ENCODE results near the gene CZIB. TPM values are rescaled to one million over a fixed set of nuclear protein-coding genes. Genes with fewer than 3 reads are reported as not detected.

Gene CZIB
- total RNA-seq, 1 experiment from 2014 or later, result 67.0 TPM

- no peak for TF ChIP-seq CTCF (conservative IDR thresholded peaks at IDR 0.05)
Measured at GRCh38 chr1:53244141-53244540, 23.7 kb upstream of the CZIB start.

More at GRCh38 chr1:53244141-53244540, 23.7 kb upstream of the CZIB start:
- no peaks in the 10 kb centered on the region for H3K9me3 Mint-ChIP-seq
- Histone ChIP-seq H3K4me2 (ENCODE audit: insufficient read depth, insufficient read length, low read length) (no peak overlapping the region), H3K4ac (ENCODE audit: low read depth, low read length) (no peak overlapping the region), H3K23me2 (ENCODE audit: insufficient read length, low read depth, low read length, poor library complexity, severe bottlenecking) (no peaks in the 10 kb centered on the region), H3K18ac (ENCODE audit: insufficient read length, low read depth, low read length) (no peak overlapping the region), H4K8ac (replicated peaks; ENCODE audit: insufficient read length, low read depth, low read length) (no peak overlapping the region), H3K9ac (ENCODE audit: extremely low read depth, insufficient read length, low read length) (no peak overlapping the region), H4K91ac (ENCODE audit: insufficient read length, low read depth, low read length) (no peak overlapping the region), H3K27ac (ENCODE audit: insufficient read length, low read depth, low read length) (no peak overlapping the region), H2BK5ac (ENCODE audit: insufficient read length, low read length) (no peak overlapping the region), H3K79me2 (ENCODE audit: insufficient read depth, low read length) (no peaks in the 10 kb centered on the region), H2AK5ac (ENCODE audit: insufficient read length, low read length) (no peak overlapping the region), H3K23ac (ENCODE audit: insufficient read length, low read depth, low read length) (no peak overlapping the region), H3K4me1 (ENCODE audit: insufficient read depth, low read length) (no peaks in the 10 kb centered on the region), H3K56ac (ENCODE audit: insufficient read length, low read depth, low read length) (no peak overlapping the region), H3K79me1 (ENCODE audit: insufficient read depth, low read depth, low read length, poor library complexity, severe bottlenecking) (no peaks in the 10 kb centered on the region), H3K27me3 (ENCODE audit: insufficient read depth, low read length) (no peaks in the 10 kb centered on the region), H3K9me3 (ENCODE audit: control insufficient read depth, low read depth, low read length) (no peaks in the 10 kb centered on the region), H2AFZ (ENCODE audit: low read length) (no peak overlapping the region), H2BK20ac (ENCODE audit: low read depth, low read length, poor library complexity, severe bottlenecking) (no peak overlapping the region), H2BK12ac (ENCODE audit: insufficient read length, low read depth, low read length) (no peak overlapping the region), H2BK120ac (ENCODE audit: low read depth, low read length, poor library complexity, severe bottlenecking) (no peak overlapping the region), H4K5ac (ENCODE audit: insufficient read length, low read depth, low read length) (no peak overlapping the region), H4K20me1 (ENCODE audit: control insufficient read depth, insufficient read depth, insufficient read length) (no peaks in the 10 kb centered on the region), H3K14ac (ENCODE audit: insufficient read depth, low read length) (no peak overlapping the region), H3T11ph (ENCODE audit: low read length) (no peak overlapping the region), H2BK15ac (ENCODE audit: low read depth, low read length) (no peak overlapping the region)
- peaks cover 7 to 41% (median 21%) of the 10 kb centered on the region in 3 experiments; a peak in 5 of 7 replicates for H3K36me3 Mint-ChIP-seq (ENCODE audit: insufficient read depth in 1 of 3, low read depth in 3 of 3)
- H3K27me3 Mint-ChIP-seq (ENCODE audit: low read depth), result no peaks in the 10 kb centered on the region; the same call in 1 of the 2 replicates
- WGBS (ENCODE audit: extremely low coverage, insufficient read length, low lambda C conversion rate), result no CpG with 5 or more reads among the region's 4 CpGs
- H3K27ac Mint-ChIP-seq, result 0 out of 7 replicates have a peak overlapping the region, but pooled peaks of 1 of the 3 experiments have one; percentile 17
- H3K4me1 Mint-ChIP-seq, result peaks cover under 1 to 2% of the 10 kb centered on the region in 2 experiments; a peak in 3 of 4 replicates
- H3K4me3 Mint-ChIP-seq, result no peak overlapping the region
- no peak for DNase-seq
